ENCODE measurements around the gene ZAP70.

DNA sequence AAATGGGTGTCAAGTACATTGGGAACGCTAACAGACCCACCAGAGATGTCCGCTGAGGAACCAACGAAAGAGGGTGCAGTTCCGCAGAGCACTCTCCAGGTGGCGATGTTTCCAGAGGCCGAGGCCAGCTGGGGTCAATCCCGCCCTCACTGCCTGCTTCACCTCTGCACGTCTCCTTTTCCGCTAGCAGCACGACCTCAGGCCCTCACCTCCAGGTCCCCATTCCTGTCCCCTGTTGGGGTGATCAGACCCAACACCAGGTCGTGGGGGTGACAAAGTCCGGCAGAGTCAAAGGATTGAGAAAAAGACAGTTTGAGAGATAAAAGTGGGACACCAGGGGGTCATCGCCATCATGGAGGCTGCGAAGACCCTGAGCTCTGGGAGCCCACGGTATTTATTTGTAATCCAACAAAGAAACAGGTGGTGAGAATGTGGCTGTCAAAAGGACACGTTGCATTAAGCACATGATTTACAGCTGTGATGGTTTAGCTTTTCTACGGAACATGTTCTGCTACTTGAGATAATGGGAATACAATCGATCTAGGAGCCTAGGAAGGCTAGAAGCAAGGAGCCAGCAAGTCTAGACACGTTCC lies 27.3 kb downstream of the ZAP70 start:
- no peak for TF ChIP-seq POLR2A (IDR thresholded peaks at IDR 0.05)
- TF ChIP-seq, protein P1, sequence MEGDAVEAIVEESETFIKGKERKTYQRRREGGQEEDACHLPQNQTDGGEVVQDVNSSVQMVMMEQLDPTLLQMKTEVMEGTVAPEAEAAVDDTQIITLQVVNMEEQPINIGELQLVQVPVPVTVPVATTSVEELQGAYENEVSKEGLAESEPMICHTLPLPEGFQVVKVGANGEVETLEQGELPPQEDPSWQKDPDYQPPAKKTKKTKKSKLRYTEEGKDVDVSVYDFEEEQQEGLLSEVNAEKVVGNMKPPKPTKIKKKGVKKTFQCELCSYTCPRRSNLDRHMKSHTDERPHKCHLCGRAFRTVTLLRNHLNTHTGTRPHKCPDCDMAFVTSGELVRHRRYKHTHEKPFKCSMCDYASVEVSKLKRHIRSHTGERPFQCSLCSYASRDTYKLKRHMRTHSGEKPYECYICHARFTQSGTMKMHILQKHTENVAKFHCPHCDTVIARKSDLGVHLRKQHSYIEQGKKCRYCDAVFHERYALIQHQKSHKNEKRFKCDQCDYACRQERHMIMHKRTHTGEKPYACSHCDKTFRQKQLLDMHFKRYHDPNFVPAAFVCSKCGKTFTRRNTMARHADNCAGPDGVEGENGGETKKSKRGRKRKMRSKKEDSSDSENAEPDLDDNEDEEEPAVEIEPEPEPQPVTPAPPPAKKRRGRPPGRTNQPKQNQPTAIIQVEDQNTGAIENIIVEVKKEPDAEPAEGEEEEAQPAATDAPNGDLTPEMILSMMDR (IDR thresholded peaks at IDR 0.05): peak; percentile 65 to 80 (median 75)

Data from transverse colon (tissue), 3 donors.